WTC11 (cell line): ENCODE results near the gene MECP2.

Experiments used
- GABPB1 ChIP-seq: sonication (generic); formaldehyde crosslinking; IDR thresholded peaks from 2 replicates; pipeline ENCODE4 v1.8.1; 2023; ENCODE audit warnings: mild to moderate bottlenecking, missing genetic modification reagents
- JUN ChIP-seq: sonication (generic); formaldehyde crosslinking; IDR thresholded peaks from 2 replicates; pipeline ENCODE4 v1.8.0; 2023; ENCODE audit warnings: mild to moderate bottlenecking, missing genetic modification reagents
- NR3C1 ChIP-seq: sonication (generic); formaldehyde crosslinking; conservative IDR thresholded peaks from 2 replicates; pipeline ENCODE4 v1.8.1; 2023; ENCODE audit warnings: low read depth, mild to moderate bottlenecking, missing genetic modification reagents
- SOX15 ChIP-seq: fragments of 250-450 bp; sonication (Bioruptor Pico); IDR thresholded peaks from 2 replicates; pipeline ENCODE4 v1.9.0; 2021; ENCODE audit warnings: mild to moderate bottlenecking
- SP1 ChIP-seq: sonication (generic); formaldehyde crosslinking; conservative IDR thresholded peaks from 2 replicates; pipeline ENCODE4 v1.8.1; 2022; ENCODE audit warnings: missing genetic modification reagents
- TF ChIP-seq, protein P1 (sequence below): sonication (generic); formaldehyde crosslinking; IDR thresholded peaks from 2 replicates; pipeline ENCODE4 v1.8.1; 2023; ENCODE audit warnings: mild to moderate bottlenecking, missing genetic modification reagents, moderate library complexity
- TF ChIP-seq, protein P2 (sequence below): fragments of 200-600 bp; IDR thresholded peaks from 2 replicates; pipeline ENCODE4 v1.8.0; 2022; ENCODE audit warnings: antibody characterized with exemption
- TF ChIP-seq, protein P3 (sequence below): sonication (generic); formaldehyde crosslinking; IDR thresholded peaks from 2 replicates; pipeline ENCODE4 v1.8.1; 2022; ENCODE audit warnings: mild to moderate bottlenecking, moderate library complexity, missing genetic modification reagents
- TF ChIP-seq, protein P4 (sequence below): sonication (generic); formaldehyde crosslinking; IDR thresholded peaks from 2 replicates; pipeline ENCODE4 v1.8.1; 2023; ENCODE audit warnings: mild to moderate bottlenecking, missing genetic modification reagents, borderline replicate concordance

DNA sequence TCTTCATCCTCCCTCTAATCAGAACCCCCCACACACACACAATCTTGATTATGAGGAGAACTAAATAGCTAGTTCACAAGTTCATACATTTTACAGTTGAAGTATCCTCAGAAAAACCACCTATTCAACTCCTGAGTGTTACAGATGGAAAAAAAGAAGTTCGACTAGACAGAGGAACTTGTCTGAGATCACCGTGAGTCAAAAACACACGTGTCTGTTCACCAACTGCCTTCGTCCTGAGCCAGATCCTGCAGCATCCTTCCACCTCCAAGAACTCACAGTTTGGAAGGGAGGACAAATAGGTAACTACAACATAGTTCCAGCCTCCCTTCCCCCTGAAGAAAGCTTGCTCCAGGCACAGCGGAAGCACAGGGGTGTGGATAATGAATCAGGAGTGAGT is 58.9 kb downstream of the MECP2 start:
- TF ChIP-seq JUN (CRISPR knock-in tag), result no peak
- TF ChIP-seq, protein P1, sequence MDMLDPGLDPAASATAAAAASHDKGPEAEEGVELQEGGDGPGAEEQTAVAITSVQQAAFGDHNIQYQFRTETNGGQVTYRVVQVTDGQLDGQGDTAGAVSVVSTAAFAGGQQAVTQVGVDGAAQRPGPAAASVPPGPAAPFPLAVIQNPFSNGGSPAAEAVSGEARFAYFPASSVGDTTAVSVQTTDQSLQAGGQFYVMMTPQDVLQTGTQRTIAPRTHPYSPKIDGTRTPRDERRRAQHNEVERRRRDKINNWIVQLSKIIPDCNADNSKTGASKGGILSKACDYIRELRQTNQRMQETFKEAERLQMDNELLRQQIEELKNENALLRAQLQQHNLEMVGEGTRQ (CRISPR knock-in tag), result no peak
- TF ChIP-seq, protein P2, sequence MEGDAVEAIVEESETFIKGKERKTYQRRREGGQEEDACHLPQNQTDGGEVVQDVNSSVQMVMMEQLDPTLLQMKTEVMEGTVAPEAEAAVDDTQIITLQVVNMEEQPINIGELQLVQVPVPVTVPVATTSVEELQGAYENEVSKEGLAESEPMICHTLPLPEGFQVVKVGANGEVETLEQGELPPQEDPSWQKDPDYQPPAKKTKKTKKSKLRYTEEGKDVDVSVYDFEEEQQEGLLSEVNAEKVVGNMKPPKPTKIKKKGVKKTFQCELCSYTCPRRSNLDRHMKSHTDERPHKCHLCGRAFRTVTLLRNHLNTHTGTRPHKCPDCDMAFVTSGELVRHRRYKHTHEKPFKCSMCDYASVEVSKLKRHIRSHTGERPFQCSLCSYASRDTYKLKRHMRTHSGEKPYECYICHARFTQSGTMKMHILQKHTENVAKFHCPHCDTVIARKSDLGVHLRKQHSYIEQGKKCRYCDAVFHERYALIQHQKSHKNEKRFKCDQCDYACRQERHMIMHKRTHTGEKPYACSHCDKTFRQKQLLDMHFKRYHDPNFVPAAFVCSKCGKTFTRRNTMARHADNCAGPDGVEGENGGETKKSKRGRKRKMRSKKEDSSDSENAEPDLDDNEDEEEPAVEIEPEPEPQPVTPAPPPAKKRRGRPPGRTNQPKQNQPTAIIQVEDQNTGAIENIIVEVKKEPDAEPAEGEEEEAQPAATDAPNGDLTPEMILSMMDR, result no peak
- TF ChIP-seq, protein P3, sequence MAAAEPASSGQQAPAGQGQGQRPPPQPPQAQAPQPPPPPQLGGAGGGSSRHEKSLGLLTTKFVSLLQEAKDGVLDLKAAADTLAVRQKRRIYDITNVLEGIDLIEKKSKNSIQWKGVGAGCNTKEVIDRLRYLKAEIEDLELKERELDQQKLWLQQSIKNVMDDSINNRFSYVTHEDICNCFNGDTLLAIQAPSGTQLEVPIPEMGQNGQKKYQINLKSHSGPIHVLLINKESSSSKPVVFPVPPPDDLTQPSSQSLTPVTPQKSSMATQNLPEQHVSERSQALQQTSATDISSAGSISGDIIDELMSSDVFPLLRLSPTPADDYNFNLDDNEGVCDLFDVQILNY (CRISPR knock-in tag), result no peak
- no peak for TF ChIP-seq NR3C1 (CRISPR knock-in tag)
- TF ChIP-seq, protein P4, sequence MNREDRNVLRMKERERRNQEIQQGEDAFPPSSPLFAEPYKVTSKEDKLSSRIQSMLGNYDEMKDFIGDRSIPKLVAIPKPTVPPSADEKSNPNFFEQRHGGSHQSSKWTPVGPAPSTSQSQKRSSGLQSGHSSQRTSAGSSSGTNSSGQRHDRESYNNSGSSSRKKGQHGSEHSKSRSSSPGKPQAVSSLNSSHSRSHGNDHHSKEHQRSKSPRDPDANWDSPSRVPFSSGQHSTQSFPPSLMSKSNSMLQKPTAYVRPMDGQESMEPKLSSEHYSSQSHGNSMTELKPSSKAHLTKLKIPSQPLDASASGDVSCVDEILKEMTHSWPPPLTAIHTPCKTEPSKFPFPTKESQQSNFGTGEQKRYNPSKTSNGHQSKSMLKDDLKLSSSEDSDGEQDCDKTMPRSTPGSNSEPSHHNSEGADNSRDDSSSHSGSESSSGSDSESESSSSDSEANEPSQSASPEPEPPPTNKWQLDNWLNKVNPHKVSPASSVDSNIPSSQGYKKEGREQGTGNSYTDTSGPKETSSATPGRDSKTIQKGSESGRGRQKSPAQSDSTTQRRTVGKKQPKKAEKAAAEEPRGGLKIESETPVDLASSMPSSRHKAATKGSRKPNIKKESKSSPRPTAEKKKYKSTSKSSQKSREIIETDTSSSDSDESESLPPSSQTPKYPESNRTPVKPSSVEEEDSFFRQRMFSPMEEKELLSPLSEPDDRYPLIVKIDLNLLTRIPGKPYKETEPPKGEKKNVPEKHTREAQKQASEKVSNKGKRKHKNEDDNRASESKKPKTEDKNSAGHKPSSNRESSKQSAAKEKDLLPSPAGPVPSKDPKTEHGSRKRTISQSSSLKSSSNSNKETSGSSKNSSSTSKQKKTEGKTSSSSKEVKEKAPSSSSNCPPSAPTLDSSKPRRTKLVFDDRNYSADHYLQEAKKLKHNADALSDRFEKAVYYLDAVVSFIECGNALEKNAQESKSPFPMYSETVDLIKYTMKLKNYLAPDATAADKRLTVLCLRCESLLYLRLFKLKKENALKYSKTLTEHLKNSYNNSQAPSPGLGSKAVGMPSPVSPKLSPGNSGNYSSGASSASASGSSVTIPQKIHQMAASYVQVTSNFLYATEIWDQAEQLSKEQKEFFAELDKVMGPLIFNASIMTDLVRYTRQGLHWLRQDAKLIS (CRISPR knock-in tag), result no peak
- no peak for TF ChIP-seq SOX15
- TF ChIP-seq GABPB1 (CRISPR knock-in tag), result no peak
- no peak for TF ChIP-seq SP1 (CRISPR knock-in tag)
